PC-3 (cell line): Measurements from ENCODE around the gene TYK2.

Experiments
- EZH2phosphoT487 ChIP-seq: fragments of 300-600 bp; sonication (generic); IDR thresholded peaks from 2 replicates; pipeline ENCODE4 v1.6.1; 2018; ENCODE audit warnings: mild to moderate bottlenecking, antibody characterized with exemption, low read length, borderline replicate concordance
- TF ChIP-seq, protein P1 (sequence below): fragments of 300-600 bp; sonication (generic); conservative IDR thresholded peaks from 2 replicates; pipeline ENCODE4 v1.5.1; 2017; ENCODE audit warnings: antibody characterized with exemption, low read depth, mild to moderate bottlenecking, low read length

DNA sequence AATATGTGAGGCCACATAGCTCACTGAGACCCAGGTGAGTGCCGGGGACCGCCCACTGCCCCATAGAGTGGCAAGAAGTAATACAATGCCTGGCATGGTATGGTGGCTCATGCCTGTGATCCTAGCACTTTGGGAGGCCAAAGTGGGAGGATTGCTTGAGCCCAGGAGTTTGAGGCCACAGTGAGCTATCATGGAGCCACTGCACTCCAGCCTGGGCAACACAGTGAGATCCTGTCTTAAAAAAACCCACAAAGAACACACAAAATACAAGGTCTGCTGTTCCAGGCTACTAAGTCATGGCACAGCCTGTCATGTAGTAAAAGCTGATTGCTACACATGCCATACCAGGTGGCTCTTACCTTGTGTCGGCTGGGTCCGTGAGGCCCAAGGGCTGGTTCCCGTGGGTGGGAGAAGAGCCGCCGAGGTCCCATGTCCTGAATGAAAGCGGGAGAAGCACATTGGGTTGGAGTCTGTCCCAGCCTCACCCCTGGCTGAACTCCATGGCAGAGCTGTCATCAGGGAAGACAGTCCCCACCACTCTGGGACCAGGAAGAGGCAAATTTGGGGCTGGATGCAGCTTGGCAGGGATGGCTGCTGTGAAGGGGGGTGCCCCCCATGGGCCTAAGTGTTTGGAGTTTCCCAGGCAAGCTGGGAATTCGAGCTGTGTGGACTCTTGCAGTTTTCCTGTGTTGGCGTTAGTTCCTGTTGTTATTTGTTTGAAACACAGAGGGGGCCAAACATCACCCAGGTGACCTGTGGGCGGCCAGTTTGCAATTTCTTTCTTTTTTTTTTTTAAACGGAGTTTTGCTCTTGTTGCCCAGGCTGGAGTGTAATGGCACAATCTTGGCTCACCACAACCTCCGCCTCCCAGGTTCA lies 61.3 kb downstream of the TYK2 start:
- TF ChIP-seq, protein P1, sequence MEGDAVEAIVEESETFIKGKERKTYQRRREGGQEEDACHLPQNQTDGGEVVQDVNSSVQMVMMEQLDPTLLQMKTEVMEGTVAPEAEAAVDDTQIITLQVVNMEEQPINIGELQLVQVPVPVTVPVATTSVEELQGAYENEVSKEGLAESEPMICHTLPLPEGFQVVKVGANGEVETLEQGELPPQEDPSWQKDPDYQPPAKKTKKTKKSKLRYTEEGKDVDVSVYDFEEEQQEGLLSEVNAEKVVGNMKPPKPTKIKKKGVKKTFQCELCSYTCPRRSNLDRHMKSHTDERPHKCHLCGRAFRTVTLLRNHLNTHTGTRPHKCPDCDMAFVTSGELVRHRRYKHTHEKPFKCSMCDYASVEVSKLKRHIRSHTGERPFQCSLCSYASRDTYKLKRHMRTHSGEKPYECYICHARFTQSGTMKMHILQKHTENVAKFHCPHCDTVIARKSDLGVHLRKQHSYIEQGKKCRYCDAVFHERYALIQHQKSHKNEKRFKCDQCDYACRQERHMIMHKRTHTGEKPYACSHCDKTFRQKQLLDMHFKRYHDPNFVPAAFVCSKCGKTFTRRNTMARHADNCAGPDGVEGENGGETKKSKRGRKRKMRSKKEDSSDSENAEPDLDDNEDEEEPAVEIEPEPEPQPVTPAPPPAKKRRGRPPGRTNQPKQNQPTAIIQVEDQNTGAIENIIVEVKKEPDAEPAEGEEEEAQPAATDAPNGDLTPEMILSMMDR = no peak
- no peak for TF ChIP-seq EZH2phosphoT487
